AG09309 (cell line): ENCODE data around the gene NFKBIL1.

Experiments used
- DNase-seq: peaks from one replicate; pipeline ENCODE4 v3.0.0-alpha.2; 2010; ENCODE audit warnings: low read depth
- H3K4me3 ChIP-seq: 2 replicates; pipeline ENCODE4 v1.5.1; 2011; ENCODE audit warnings: mild to moderate bottlenecking, low read depth, low read length, moderate library complexity; ENCODE audit not compliant: control insufficient read depth
- TF ChIP-seq, protein P1 (sequence below): IDR thresholded peaks from 2 replicates; pipeline ENCODE4 v1.5.1; 2011; ENCODE audit warnings: mild to moderate bottlenecking, low read depth, low read length, inconsistent platforms; ENCODE audit not compliant: insufficient read depth, control insufficient read depth; ENCODE audit errors: missing control alignments

Gene NFKBIL1

DNA sequence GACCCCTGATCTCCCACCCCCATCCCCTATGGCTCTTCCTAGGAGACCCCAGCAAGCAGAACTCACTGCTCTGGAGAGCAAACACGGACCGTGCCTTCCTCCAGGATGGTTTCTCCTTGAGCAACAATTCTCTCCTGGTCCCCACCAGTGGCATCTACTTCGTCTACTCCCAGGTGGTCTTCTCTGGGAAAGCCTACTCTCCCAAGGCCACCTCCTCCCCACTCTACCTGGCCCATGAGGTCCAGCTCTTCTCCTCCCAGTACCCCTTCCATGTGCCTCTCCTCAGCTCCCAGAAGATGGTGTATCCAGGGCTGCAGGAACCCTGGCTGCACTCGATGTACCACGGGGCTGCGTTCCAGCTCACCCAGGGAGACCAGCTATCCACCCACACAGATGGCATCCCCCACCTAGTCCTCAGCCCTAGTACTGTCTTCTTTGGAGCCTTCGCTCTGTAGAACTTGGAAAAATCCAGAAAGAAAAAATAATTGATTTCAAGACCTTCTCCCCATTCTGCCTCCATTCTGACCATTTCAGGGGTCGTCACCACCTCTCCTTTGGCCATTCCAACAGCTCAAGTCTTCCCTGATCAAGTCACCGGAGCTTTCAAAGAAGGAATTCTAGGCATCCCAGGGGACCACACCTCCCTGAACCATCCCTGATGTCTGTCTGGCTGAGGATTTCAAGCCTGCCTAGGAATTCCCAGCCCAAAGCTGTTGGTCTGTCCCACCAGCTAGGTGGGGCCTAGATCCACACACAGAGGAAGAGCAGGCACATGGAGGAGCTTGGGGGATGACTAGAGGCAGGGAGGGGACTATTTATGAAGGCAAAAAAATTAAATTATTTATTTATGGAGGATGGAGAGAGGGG lies 26.1 kb downstream of the NFKBIL1 start:
- H3K4me3 ChIP-seq: no peak overlapping the region
- TF ChIP-seq, protein P1, sequence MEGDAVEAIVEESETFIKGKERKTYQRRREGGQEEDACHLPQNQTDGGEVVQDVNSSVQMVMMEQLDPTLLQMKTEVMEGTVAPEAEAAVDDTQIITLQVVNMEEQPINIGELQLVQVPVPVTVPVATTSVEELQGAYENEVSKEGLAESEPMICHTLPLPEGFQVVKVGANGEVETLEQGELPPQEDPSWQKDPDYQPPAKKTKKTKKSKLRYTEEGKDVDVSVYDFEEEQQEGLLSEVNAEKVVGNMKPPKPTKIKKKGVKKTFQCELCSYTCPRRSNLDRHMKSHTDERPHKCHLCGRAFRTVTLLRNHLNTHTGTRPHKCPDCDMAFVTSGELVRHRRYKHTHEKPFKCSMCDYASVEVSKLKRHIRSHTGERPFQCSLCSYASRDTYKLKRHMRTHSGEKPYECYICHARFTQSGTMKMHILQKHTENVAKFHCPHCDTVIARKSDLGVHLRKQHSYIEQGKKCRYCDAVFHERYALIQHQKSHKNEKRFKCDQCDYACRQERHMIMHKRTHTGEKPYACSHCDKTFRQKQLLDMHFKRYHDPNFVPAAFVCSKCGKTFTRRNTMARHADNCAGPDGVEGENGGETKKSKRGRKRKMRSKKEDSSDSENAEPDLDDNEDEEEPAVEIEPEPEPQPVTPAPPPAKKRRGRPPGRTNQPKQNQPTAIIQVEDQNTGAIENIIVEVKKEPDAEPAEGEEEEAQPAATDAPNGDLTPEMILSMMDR: no peak
- no peak for DNase-seq

DNA sequence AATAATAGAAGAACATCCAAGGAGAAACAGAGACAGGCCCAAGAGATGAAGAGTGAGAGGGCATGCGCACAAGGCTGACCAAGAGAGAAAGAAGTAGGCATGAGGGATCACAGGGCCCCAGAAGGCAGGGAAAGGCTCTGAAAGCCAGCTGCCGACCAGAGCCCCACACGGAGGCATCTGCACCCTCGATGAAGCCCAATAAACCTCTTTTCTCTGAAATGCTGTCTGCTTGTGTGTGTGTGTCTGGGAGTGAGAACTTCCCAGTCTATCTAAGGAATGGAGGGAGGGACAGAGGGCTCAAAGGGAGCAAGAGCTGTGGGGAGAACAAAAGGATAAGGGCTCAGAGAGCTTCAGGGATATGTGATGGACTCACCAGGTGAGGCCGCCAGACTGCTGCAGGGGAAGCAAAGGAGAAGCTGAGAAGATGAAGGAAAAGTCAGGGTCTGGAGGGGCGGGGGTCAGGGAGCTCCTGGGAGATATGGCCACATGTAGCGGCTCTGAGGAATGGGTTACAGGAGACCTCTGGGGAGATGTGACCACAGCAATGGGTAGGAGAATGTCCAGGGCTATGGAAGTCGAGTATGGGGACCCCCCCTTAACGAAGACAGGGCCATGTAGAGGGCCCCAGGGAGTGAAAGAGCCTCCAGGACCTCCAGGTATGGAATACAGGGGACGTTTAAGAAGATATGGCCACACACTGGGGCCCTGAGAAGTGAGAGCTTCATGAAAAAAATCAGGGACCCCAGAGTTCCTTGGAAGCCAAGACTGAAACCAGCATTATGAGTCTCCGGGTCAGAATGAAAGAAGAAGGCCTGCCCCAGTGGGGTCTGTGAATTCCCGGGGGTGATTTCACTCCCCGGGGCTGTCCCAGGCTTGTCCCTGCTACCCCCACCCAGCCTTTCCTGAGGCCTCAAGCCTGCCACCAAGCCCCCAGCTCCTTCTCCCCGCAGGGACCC lies 27.0 kb downstream of the NFKBIL1 start:
- H3K4me3 ChIP-seq: no peak overlapping the region
- DNase-seq: no peak
- TF ChIP-seq, protein P1: no peak

DNA sequence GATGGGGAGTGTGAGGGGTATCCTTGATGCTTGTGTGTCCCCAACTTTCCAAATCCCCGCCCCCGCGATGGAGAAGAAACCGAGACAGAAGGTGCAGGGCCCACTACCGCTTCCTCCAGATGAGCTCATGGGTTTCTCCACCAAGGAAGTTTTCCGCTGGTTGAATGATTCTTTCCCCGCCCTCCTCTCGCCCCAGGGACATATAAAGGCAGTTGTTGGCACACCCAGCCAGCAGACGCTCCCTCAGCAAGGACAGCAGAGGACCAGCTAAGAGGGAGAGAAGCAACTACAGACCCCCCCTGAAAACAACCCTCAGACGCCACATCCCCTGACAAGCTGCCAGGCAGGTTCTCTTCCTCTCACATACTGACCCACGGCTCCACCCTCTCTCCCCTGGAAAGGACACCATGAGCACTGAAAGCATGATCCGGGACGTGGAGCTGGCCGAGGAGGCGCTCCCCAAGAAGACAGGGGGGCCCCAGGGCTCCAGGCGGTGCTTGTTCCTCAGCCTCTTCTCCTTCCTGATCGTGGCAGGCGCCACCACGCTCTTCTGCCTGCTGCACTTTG lies 28.0 kb downstream of the NFKBIL1 start, which contains the start of gene TNF:
TNF (plus strand) TSS at position 231 of the 567 bp plus-strand sequence; CDS start at position 408, 177 bp downstream.
- H3K4me3 ChIP-seq: no peak within 1 kb of the TSS
- no peak for DNase-seq
- TF ChIP-seq, protein P1: no peak

DNA sequence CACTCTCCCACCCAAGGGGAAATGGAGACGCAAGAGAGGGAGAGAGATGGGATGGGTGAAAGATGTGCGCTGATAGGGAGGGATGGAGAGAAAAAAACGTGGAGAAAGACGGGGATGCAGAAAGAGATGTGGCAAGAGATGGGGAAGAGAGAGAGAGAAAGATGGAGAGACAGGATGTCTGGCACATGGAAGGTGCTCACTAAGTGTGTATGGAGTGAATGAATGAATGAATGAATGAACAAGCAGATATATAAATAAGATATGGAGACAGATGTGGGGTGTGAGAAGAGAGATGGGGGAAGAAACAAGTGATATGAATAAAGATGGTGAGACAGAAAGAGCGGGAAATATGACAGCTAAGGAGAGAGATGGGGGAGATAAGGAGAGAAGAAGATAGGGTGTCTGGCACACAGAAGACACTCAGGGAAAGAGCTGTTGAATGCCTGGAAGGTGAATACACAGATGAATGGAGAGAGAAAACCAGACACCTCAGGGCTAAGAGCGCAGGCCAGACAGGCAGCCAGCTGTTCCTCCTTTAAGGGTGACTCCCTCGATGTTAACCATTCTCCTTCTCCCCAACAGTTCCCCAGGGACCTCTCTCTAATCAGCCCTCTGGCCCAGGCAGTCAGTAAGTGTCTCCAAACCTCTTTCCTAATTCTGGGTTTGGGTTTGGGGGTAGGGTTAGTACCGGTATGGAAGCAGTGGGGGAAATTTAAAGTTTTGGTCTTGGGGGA lies 28.7 kb downstream of the NFKBIL1 start:
- no peak overlapping the region for H3K4me3 ChIP-seq
- DNase-seq: no peak
- TF ChIP-seq, protein P1: no peak

DNA sequence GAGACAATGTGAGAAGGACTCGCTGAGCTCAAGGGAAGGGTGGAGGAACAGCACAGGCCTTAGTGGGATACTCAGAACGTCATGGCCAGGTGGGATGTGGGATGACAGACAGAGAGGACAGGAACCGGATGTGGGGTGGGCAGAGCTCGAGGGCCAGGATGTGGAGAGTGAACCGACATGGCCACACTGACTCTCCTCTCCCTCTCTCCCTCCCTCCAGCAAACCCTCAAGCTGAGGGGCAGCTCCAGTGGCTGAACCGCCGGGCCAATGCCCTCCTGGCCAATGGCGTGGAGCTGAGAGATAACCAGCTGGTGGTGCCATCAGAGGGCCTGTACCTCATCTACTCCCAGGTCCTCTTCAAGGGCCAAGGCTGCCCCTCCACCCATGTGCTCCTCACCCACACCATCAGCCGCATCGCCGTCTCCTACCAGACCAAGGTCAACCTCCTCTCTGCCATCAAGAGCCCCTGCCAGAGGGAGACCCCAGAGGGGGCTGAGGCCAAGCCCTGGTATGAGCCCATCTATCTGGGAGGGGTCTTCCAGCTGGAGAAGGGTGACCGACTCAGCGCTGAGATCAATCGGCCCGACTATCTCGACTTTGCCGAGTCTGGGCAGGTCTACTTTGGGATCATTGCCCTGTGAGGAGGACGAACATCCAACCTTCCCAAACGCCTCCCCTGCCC lies 29.6 kb downstream of the NFKBIL1 start:
- TF ChIP-seq, protein P1: no peak
- no peak overlapping the region for H3K4me3 ChIP-seq

DNA sequence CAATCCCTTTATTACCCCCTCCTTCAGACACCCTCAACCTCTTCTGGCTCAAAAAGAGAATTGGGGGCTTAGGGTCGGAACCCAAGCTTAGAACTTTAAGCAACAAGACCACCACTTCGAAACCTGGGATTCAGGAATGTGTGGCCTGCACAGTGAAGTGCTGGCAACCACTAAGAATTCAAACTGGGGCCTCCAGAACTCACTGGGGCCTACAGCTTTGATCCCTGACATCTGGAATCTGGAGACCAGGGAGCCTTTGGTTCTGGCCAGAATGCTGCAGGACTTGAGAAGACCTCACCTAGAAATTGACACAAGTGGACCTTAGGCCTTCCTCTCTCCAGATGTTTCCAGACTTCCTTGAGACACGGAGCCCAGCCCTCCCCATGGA lies 30.2 kb downstream of the NFKBIL1 start:
- TF ChIP-seq, protein P1: no peak
- no peak overlapping the region for H3K4me3 ChIP-seq
- DNase-seq: no peak

More for the DNA sequence above, 29.6 kb downstream of the NFKBIL1 start:
- DNase-seq: no peak
